ENCODE results near the gene CHKB. TPM values are rescaled to one million over a fixed set of nuclear protein-coding genes. Genes with fewer than 3 reads are reported as not detected.
A peak's percentile ranks its signal among the peaks of the same experiment; 100 is the strongest.
"Not testable (repeated sequence)": the region's sequence is repeated elsewhere in the genome, so short reads cannot be mapped to it uniquely, and the experiment has no call there.

Gene CHKB
- total RNA-seq, 4 donors from 2014 or later: 20.7 to 43.5 (median 33.0) TPM

DNA sequence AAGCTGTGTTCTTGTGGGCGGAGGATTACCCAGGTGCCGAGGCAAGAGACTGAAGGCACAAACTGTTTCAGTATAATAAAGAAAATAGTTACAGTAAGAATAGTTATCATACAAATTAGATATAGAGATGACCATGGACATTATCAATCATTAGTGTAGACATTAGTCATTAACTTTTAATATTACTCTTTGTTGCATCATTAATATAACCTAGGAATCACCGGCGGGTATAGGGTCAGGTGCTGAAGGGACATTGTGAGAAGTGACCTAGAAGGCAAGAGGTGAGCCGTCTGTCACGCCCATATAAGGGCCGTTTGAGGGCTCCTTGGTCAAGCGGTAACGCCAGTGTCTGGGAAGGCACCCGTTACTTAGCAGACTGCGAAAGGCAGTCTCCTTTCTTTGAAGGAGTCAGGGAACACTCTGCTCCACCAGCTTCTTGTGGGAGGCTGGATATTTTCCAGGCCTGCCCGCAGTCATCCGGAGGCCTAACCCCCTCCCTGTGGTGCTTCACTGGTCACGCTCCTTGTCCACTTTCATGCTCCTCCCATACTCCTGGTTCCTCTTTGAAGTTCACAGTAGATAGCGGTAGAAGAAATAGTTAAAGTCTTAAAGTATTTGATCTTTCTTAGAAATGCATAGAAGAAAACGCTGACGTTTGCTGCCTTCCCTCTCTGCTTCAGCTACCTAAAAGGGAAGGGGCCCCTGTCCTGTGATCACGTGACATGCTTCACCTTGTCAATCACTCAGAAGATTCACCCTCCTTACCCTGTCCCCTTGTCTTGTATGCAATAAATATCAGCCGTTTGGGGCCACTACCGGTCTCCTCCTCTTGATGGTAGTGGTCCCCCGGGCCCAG, 48.6 kb downstream of the CHKB start:
- WGBS: 56% methylated on average over 21 of the region's 21 CpGs
- DNase-seq (ENCODE audit: extremely low spot score): not testable (repeated sequence)
- H3K27me3 ChIP-seq: peaks cover 10 to 100% (median 40%) of the 10 kb centered on the region in 4 donors

GRCh38 chr22:50532824-50533796, 49.5 kb downstream of the CHKB start:
- peaks cover 10 to 91% (median 40%) of the 10 kb centered on the region in 4 donors for H3K27me3 ChIP-seq
- H3K36me3 ChIP-seq: no peaks in the 10 kb centered on the region
- peak overlapping the region; percentile 79 to 93 (median 88) for H3K27ac ChIP-seq (replicated peaks in 1 of 4)
- H3K9me3 ChIP-seq: no peaks in the 10 kb centered on the region
- peak overlapping the region in 1 of 4 donors; percentile 62 for H3K4me3 ChIP-seq
- WGBS: 80% methylated on average over 19 of the region's 19 CpGs
- intact Hi-C loops (cut with DNase I): no loop called here
- TF ChIP-seq, protein P1, sequence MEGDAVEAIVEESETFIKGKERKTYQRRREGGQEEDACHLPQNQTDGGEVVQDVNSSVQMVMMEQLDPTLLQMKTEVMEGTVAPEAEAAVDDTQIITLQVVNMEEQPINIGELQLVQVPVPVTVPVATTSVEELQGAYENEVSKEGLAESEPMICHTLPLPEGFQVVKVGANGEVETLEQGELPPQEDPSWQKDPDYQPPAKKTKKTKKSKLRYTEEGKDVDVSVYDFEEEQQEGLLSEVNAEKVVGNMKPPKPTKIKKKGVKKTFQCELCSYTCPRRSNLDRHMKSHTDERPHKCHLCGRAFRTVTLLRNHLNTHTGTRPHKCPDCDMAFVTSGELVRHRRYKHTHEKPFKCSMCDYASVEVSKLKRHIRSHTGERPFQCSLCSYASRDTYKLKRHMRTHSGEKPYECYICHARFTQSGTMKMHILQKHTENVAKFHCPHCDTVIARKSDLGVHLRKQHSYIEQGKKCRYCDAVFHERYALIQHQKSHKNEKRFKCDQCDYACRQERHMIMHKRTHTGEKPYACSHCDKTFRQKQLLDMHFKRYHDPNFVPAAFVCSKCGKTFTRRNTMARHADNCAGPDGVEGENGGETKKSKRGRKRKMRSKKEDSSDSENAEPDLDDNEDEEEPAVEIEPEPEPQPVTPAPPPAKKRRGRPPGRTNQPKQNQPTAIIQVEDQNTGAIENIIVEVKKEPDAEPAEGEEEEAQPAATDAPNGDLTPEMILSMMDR (IDR thresholded peaks at IDR 0.05): no peak
- TF ChIP-seq POLR2AphosphoS5 (IDR thresholded peaks at IDR 0.05) (no peak), POLR2A (IDR thresholded peaks at IDR 0.05; ENCODE audit: low read depth) (no peak), EP300 (IDR thresholded peaks at IDR 0.05) (no peak)
- peaks cover 24 to 45% (median 44%) of the 10 kb centered on the region in 4 donors for H3K4me1 ChIP-seq
- no peak for DNase-seq (ENCODE audit: extremely low spot score)

More for the DNA sequence above, 48.6 kb downstream of the CHKB start:
- H3K4me3 ChIP-seq; H3K36me3 ChIP-seq; H3K9me3 ChIP-seq; intact Hi-C loops (cut with DNase I): not testable (repeated sequence)
- peak in 1 of 2 donors; percentile 28 for TF ChIP-seq POLR2AphosphoS5 (IDR thresholded peaks at IDR 0.05)
- peak overlapping the region in 3 of 4 donors; percentile 20 to 36 (median 30) for H3K27ac ChIP-seq (replicated peaks in 1 of 4)
- peaks cover 31 to 48% (median 45%) of the 10 kb centered on the region in 4 donors for H3K4me1 ChIP-seq

GRCh38 chr22:50531962-50532674, 50.5 kb downstream of the CHKB start:
- peak overlapping the region; percentile 79 to 93 (median 88) for H3K27ac ChIP-seq (replicated peaks in 1 of 4)
- 4% methylated on average over 25 of the region's 56 CpGs for WGBS
- H3K36me3 ChIP-seq: no peaks in the 10 kb centered on the region
- peaks cover 27 to 53% (median 48%) of the 10 kb centered on the region in 4 donors for H3K4me1 ChIP-seq
- H3K9me3 ChIP-seq: no peaks in the 10 kb centered on the region
- intact Hi-C loops (cut with DNase I): no loop called here
- H3K4me3 ChIP-seq: peak overlapping the region; percentile 62 to 72 (median 63)
- TF ChIP-seq POLR2AphosphoS5 (IDR thresholded peaks at IDR 0.05) (peak; percentile 52 to 58), POLR2A (IDR thresholded peaks at IDR 0.05; ENCODE audit: low read depth) (peak; percentile 27), EP300 (IDR thresholded peaks at IDR 0.05) (no peak)
- TF ChIP-seq, protein P1 (IDR thresholded peaks at IDR 0.05): no peak
- peaks cover 10 to 81% (median 39%) of the 10 kb centered on the region in 4 donors for H3K27me3 ChIP-seq
- DNase-seq (ENCODE audit: extremely low spot score): no peak

GRCh38 chr22:50531546-50531961, 51.1 kb downstream of the CHKB start:
- WGBS: no CpG with 5 or more reads among the region's 44 CpGs
- H3K36me3 ChIP-seq: no peaks in the 10 kb centered on the region
- DNase-seq (ENCODE audit: extremely low spot score): no peak
- H3K4me3 ChIP-seq: peak overlapping the region; percentile 62 to 72 (median 63)
- intact Hi-C loops (cut with DNase I): no loop called here
- TF ChIP-seq EP300 (IDR thresholded peaks at IDR 0.05) (no peak), POLR2AphosphoS5 (IDR thresholded peaks at IDR 0.05) (no peak), POLR2A (IDR thresholded peaks at IDR 0.05; ENCODE audit: low read depth) (no peak)
- TF ChIP-seq, protein P1 (IDR thresholded peaks at IDR 0.05): no peak
- peak overlapping the region; percentile 79 to 93 (median 88) for H3K27ac ChIP-seq (replicated peaks in 1 of 4)
- peaks cover 10 to 76% (median 37%) of the 10 kb centered on the region in 4 donors for H3K27me3 ChIP-seq
- H3K4me1 ChIP-seq: peaks cover 31 to 58% (median 53%) of the 10 kb centered on the region in 4 donors
- no peaks in the 10 kb centered on the region for H3K9me3 ChIP-seq

Data from esophagus muscularis mucosa (tissue), 4 donors.